HG02623 (cell line): ENCODE results near the gene MEIOSIN.

Experiments used
- ATAC-seq: cut with Tn5 transposase; IDR thresholded peaks from one replicate; pipeline ENCODE4 v1.9.1; 2021; ENCODE audit warnings: moderate library complexity; ENCODE audit not compliant: unreplicated experiment

The MEIOSIN gene

GRCh38 chr19:45764945-45765701 lies 31.9 kb downstream of the MEIOSIN start:
- no peak for ATAC-seq

DNA sequence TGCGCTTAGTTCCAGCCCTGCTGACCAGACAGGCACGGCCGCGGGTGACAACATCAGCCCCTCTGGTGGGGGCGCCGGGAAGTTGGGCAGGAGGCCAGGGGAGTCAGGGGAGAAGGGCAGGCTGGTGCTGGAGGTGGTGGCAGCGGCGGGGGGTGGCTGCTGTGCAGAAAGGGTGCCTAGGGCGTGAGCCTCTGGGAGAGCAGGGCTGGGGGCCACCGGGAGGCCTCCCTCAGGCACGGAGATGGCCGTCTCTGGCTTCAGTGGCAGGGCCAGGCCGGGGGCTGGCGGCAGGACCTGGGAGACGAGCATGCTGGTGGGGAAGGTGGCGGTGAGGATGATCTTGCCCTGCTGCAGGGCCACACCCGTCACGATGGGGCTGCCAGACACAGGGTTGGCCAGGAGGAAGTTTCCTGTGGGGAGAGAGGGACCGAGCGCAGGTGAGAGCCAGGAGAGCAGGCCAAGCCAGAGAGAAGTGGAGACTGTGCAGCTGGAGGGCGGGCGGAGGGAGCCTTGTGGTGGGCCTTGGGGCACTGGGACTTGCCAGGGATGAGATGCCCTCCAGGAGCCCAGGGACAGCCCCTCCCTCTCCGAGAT lies 32.6 kb downstream of the MEIOSIN start:
- no peak for ATAC-seq

GRCh38 chr19:45766296-45766868 lies 33.1 kb downstream of the MEIOSIN start:
- ATAC-seq = no peak

GRCh38 chr19:45766869-45767346 lies 33.7 kb downstream of the MEIOSIN start:
- ATAC-seq = no peak

DNA sequence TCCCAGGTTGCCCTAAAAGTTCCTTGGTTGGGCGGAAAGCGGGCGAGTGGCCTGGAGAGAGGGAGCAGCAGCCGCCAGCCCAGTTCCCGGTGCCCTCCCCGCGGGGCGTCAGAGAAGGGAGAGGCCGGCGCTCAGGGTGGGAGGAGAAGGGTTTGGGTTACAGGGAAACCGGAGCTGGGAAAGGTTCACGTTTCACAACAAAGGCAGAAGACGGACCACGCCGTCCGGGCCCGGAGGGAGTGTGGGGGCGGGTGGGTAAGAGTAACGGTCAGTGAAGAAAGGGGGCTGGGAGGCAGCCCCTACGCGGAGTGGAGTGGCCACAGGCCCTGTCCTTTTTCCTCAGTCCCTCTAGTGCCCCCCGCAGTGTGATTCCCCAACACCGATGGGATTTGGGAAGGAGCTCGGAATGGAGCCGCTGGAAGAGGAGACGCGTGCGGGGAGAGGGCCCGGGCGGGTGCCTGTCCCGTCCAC lies 34.2 kb downstream of the MEIOSIN start:
- ATAC-seq = no peak

- no peak for ATAC-seq
Measured at GRCh38 chr19:45767881-45768654, 34.8 kb downstream of the MEIOSIN start.

DNA sequence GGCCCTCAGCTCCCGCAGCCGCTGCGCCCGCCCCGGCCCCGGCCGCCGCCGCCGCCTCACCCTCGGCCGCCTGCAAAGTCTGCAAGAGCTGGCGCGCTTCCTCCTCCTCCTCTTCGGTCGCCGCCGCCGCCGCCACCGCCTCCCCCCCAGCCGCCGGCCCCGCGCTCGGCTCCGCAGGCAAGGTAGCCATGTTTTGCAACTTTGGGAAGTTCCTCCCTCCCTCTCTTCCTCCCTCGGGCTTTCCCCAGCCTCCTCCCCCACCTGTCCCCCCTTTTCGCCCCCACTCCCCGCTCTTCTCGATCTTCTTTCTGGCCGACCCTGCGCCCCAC lies 35.4 kb downstream of the MEIOSIN start:
- ATAC-seq = no peak

GRCh38 chr19:45768984-45769782 lies 35.9 kb downstream of the MEIOSIN start, which contains the start of gene SIX5:
Gene SIX5, minus strand, starts transcription at chr19:45769252. Its CDS starts 408 bp downstream, at chr19:45768844.
- ATAC-seq = peak; percentile 53

DNA sequence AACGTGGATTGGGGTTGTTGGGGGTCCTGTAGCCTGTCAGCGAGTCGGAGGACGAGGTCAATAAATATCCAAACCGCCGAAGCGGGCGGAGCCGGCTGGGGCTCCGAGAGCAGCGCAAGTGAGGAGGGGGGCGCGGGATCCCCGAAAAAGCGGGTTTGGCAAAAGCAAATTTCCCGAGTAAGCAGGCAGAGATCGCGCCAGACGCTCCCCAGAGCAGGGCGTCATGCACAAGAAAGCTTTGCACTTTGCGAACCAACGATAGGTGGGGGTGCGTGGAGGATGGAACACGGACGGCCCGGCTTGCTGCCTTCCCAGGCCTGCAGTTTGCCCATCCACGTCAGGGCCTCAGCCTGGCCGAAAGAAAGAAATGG lies 36.6 kb downstream of the MEIOSIN start:
- ATAC-seq = no peak

DNA sequence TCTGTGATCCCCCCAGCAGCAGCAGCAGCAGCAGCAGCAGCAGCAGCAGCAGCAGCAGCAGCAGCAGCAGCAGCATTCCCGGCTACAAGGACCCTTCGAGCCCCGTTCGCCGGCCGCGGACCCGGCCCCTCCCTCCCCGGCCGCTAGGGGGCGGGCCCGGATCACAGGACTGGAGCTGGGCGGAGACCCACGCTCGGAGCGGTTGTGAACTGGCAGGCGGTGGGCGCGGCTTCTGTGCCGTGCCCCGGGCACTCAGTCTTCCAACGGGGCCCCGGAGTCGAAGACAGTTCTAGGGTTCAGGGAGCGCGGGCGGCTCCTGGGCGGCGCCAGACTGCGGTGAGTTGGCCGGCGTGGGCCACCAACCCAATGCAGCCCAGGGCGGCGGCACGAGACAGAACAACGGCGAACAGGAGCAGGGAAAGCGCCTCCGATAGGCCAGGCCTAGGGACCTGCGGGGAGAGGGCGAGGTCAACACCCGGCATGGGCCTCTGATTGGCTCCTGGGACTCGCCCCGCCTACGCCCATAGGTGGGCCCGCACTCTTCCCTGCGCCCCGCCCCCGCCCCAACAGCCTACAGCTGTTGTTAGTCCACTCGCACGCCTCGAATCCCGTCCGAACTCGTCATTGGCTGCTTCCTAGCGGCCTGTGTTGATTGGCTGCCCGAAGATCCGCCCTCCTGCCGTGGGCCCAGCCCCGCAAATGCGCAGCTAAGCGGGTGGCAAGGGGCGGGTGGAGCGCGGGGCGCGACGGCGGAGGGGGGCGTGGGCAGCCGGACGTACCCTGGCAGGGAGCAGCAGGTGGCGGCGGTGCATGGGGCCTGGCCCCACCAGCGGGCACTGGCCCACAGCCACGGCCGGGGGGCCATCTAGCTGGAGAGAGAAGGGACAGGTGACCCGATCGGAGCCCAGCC lies 37.2 kb downstream of the MEIOSIN start:
- ATAC-seq = peak; percentile 40

DNA sequence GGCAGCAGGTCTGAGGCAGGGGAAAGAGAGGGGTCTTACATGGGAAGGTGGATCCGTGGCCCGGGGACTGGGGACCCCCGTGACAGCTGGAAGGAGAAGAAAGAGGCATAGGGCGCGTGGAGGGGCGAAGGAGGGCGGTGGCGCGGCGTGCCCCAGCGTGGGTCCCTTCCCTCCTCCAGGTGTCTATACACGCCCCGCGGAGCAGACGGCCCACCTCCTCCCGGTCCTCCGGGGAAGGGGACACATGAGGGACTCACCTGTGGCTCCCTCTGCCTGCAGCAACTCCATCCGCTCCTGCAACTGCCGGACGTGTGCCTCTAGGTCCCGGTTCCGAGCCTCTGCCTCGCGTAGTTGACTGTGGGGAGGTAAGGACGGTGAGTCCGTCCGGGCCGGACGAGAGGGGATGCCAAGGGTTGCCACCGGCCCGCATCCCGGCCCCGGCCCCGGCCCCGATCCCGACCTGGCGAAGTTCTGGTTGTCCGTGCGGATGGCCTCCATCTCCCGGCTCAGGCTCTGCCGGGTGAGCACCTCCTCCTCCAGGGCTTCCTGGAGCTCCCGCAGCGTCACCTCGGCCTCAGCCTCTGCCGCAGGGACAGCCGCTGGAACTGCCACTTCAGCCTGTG lies 38.2 kb downstream of the MEIOSIN start:
- ATAC-seq = no peak

- ATAC-seq = no peak
Measured at GRCh38 chr19:45772130-45772840, 39.0 kb downstream of the MEIOSIN start.

DNA sequence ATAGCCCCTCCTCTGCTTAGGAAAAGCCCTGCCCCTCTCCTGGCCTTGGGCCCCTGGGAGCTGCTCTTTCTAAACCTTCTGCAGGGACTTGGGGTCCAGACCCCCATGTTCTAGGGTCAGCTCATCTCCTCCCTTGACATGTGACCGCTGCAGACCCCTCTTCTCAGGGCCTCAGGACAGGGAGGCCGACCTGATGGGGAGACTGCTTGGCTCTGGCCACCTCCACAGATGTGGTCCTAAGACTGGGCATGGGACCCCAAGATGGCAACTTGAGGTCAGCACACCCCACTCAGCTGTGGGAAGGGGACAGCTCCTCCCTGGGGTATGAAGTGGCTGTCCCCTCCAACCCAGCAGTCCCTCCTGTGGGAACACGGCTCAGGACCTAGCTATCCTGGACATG lies 39.7 kb downstream of the MEIOSIN start:
- ATAC-seq = no peak

GRCh38 chr19:45773384-45773783 lies 40.1 kb downstream of the MEIOSIN start:
- ATAC-seq = no peak

DNA sequence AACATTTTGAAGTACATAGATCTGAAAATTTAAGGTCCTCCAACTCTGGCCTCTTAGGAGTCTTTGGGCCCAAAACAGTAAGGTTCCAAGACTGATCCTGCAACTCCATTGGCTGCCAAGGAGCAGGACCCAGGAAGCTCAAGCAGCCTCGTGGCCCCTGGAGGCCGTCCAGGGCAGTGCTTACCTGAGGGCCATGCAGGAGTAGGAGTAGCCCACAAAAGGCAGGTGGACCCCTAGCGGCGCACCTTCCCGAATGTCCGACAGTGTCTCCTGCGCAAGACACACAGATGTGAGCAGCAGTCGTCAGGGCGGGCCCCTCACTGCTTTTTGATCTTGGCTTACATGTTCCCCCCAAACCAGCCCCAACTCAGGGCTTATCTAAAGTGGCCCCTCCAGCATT lies 41.5 kb downstream of the MEIOSIN start:
- no peak for ATAC-seq

DNA sequence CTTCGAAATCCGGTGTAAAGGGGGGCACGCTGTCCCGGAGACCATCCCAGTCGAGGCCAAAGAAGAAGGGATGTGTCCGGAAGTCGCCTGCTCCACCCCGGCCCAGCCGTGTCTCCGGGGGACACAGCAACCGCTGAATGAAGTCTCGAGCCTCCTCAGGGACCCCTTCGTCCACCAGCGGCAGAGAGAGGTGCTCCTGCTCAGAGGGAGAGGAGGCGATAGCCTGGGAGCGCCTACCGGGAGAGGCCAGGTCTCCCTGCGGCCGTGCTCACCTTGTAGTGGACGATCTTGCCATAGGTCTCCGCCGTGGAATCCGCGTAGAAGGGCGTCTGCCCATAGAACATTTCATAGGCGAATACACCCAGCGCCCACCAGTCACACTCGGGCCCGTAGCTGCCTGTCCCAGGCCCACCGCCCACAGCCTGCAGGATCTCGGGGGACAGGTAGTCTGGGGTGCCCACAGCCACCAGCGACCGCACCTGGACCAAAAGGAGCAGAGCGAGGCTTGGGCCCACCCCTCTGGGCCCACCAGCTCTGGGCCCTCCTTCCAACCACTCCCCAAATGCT lies 44.2 kb downstream of the MEIOSIN start:
- no peak for ATAC-seq

- ATAC-seq = no peak
Measured at GRCh38 chr19:45778010-45778661, 44.9 kb downstream of the MEIOSIN start.
